Measurements from ENCODE around the gene CCS. TPM values are rescaled to one million over a fixed set of nuclear protein-coding genes. Genes with fewer than 3 reads are reported as not detected.

CCS gene
- total RNA-seq, 1 experiment from 2014 or later = 34.2 TPM

DNA sequence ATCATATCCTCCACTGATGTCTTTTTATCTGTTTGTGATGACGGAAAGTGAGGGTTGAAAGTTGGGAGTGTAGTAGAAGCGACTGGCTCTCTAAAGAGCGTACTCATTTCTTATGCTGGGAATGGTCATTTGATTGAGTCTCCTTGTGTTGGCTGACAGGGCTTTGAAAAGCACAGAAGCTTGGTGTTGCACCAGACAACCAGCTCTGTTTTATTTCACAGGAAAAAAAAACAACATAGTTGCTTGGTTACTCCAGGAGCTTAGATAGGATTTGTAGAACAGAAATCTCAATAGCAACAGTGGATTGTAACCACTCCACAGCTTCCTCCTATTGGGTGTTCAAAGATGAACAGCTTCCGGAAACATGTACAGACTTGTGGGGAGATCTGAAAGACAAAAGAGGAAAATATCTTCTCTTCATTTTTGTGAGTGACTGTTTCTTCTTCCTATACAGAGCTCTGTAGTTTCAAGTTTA is 26.1 kb downstream of the CCS start:
- no TSS peak for BruUV-seq (replicated peaks)
- TF ChIP-seq, protein P1, sequence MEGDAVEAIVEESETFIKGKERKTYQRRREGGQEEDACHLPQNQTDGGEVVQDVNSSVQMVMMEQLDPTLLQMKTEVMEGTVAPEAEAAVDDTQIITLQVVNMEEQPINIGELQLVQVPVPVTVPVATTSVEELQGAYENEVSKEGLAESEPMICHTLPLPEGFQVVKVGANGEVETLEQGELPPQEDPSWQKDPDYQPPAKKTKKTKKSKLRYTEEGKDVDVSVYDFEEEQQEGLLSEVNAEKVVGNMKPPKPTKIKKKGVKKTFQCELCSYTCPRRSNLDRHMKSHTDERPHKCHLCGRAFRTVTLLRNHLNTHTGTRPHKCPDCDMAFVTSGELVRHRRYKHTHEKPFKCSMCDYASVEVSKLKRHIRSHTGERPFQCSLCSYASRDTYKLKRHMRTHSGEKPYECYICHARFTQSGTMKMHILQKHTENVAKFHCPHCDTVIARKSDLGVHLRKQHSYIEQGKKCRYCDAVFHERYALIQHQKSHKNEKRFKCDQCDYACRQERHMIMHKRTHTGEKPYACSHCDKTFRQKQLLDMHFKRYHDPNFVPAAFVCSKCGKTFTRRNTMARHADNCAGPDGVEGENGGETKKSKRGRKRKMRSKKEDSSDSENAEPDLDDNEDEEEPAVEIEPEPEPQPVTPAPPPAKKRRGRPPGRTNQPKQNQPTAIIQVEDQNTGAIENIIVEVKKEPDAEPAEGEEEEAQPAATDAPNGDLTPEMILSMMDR (IDR thresholded peaks at IDR 0.05; ENCODE audit: unreplicated experiment) = no peak
- no peak for DNase-seq
- Mint-ChIP-seq H3K36me3 (ENCODE audit: insufficient read depth, unreplicated experiment) (peaks cover 74% of the 10 kb centered on the region), H3K27ac (ENCODE audit: unreplicated experiment) (peak overlapping the region; percentile 99), H3K9me3 (ENCODE audit: low read depth, unreplicated experiment) (no peaks in the 10 kb centered on the region), H3K27me3 (ENCODE audit: unreplicated experiment) (no peaks in the 10 kb centered on the region), H3K4me3 (ENCODE audit: low read depth, unreplicated experiment) (peak overlapping the region; percentile 99), H3K4me1 (ENCODE audit: low read depth, unreplicated experiment) (peaks cover 36% of the 10 kb centered on the region)
- intact Hi-C loops (cut with micrococcal nuclease; ENCODE audit: unreplicated experiment) = no loop called here
- CTCF ChIA-PET = interaction anchor here (0.8 to 1.3 kb wide), 2 partner anchors 19 to 44 kb away, joined by 3 to 4 read pairs; partner anchors contain the start of gene RBM4

DNA sequence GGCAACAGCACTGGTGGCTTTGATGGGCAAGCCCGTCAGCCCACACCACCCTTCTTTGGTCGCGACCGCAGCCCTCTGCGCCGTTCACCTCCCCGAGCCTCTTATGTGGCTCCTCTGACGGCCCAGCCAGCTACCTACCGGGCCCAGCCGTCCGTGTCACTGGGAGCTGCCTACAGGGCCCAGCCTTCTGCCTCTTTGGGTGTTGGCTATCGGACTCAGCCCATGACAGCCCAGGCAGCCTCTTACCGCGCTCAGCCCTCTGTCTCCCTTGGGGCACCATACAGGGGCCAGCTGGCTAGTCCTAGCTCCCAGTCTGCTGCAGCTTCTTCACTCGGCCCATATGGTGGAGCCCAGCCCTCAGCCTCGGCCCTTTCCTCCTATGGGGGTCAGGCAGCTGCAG is 31.5 kb downstream of the CCS start:
- intact Hi-C loops (cut with micrococcal nuclease; ENCODE audit: unreplicated experiment) = no loop called here
- BruUV-seq (replicated peaks) = no TSS peak
- no peak overlapping the region for H3K4me3 Mint-ChIP-seq (ENCODE audit: low read depth, unreplicated experiment)
- H3K36me3 Mint-ChIP-seq (ENCODE audit: insufficient read depth, unreplicated experiment) = peaks cover 65% of the 10 kb centered on the region
- peaks cover 19% of the 10 kb centered on the region for H3K4me1 Mint-ChIP-seq (ENCODE audit: low read depth, unreplicated experiment)
- no peak overlapping the region for H3K27ac Mint-ChIP-seq (ENCODE audit: unreplicated experiment)
- TF ChIP-seq, protein P1 (IDR thresholded peaks at IDR 0.05; ENCODE audit: unreplicated experiment) = no peak
- no peaks in the 10 kb centered on the region for H3K9me3 Mint-ChIP-seq (ENCODE audit: low read depth, unreplicated experiment)
- CTCF ChIA-PET = interaction anchor here (0.6 kb wide), 1 partner anchor 22 kb away, joined by 3 read pairs; no protein-coding TSS in a partner anchor
- DNase-seq = no peak
- no peaks in the 10 kb centered on the region for H3K27me3 Mint-ChIP-seq (ENCODE audit: unreplicated experiment)

DNA sequence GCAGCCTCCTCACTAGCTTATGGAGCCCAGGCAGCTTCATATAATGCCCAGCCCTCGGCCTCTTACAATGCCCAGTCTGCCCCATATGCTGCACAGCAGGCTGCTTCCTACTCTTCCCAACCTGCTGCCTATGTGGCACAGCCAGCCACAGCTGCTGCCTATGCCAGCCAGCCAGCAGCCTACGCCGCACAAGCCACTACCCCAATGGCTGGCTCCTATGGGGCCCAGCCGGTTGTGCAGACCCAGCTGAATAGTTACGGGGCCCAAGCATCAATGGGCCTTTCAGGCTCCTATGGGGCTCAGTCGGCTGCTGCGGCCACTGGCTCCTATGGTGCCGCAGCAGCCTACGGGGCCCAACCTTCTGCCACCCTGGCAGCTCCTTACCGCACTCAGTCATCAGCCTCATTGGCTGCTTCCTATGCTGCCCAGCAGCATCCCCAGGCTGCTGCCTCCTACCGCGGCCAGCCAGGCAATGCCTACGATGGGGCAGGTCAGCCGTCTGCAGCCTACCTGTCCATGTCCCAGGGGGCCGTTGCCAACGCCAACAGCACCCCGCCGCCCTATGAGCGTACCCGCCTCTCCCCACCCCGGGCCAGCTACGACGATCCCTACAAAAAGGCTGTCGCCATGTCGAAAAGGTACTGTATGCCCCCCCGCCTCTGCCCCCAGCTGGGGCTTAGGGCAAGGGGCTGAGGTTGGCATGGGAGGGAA is 32.2 kb downstream of the CCS start:
- H3K4me3 Mint-ChIP-seq (ENCODE audit: low read depth, unreplicated experiment) = no peak overlapping the region
- no peak for DNase-seq
- H3K4me1 Mint-ChIP-seq (ENCODE audit: low read depth, unreplicated experiment) = peaks cover 14% of the 10 kb centered on the region
- no peak overlapping the region for H3K27ac Mint-ChIP-seq (ENCODE audit: unreplicated experiment)
- H3K9me3 Mint-ChIP-seq (ENCODE audit: low read depth, unreplicated experiment) = no peaks in the 10 kb centered on the region
- CTCF ChIA-PET = no interaction called here
- H3K27me3 Mint-ChIP-seq (ENCODE audit: unreplicated experiment) = no peaks in the 10 kb centered on the region
- BruUV-seq (replicated peaks) = no TSS peak
- peaks cover 65% of the 10 kb centered on the region for H3K36me3 Mint-ChIP-seq (ENCODE audit: insufficient read depth, unreplicated experiment)
- intact Hi-C loops (cut with micrococcal nuclease; ENCODE audit: unreplicated experiment) = no loop called here
- TF ChIP-seq, protein P1 (IDR thresholded peaks at IDR 0.05; ENCODE audit: unreplicated experiment) = no peak

DNA sequence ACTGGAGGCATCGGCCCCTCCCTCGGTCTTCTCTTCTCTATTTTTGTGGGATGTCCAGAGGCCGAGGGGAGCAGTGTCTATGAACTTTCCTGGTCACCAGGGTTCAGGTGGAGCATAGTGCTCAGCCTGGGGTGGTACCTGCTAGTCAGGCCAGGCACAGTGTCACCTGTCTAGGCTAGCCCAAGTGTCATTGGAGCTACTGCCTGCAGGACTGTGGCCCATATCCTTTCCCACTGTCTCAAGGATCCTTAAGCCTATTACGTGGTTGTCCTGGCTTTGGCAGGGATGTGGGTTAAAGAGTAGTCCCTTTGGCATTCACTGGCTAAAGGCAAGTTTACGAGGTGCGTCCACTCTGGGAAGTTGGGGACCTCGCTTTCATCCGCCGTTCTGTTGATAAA is 32.8 kb downstream of the CCS start:
- no peak for DNase-seq
- H3K4me1 Mint-ChIP-seq (ENCODE audit: low read depth, unreplicated experiment) = peaks cover 14% of the 10 kb centered on the region
- CTCF ChIA-PET = no interaction called here
- no peak overlapping the region for H3K4me3 Mint-ChIP-seq (ENCODE audit: low read depth, unreplicated experiment)
- TF ChIP-seq, protein P1 (IDR thresholded peaks at IDR 0.05; ENCODE audit: unreplicated experiment) = no peak
- no peaks in the 10 kb centered on the region for H3K9me3 Mint-ChIP-seq (ENCODE audit: low read depth, unreplicated experiment)
- H3K36me3 Mint-ChIP-seq (ENCODE audit: insufficient read depth, unreplicated experiment) = peaks cover 67% of the 10 kb centered on the region
- no peak overlapping the region for H3K27ac Mint-ChIP-seq (ENCODE audit: unreplicated experiment)
- no TSS peak for BruUV-seq (replicated peaks)
- intact Hi-C loops (cut with micrococcal nuclease; ENCODE audit: unreplicated experiment) = no loop called here
- H3K27me3 Mint-ChIP-seq (ENCODE audit: unreplicated experiment) = no peaks in the 10 kb centered on the region
